ENCODE results near the gene MXD3.

Gene MXD3

DNA sequence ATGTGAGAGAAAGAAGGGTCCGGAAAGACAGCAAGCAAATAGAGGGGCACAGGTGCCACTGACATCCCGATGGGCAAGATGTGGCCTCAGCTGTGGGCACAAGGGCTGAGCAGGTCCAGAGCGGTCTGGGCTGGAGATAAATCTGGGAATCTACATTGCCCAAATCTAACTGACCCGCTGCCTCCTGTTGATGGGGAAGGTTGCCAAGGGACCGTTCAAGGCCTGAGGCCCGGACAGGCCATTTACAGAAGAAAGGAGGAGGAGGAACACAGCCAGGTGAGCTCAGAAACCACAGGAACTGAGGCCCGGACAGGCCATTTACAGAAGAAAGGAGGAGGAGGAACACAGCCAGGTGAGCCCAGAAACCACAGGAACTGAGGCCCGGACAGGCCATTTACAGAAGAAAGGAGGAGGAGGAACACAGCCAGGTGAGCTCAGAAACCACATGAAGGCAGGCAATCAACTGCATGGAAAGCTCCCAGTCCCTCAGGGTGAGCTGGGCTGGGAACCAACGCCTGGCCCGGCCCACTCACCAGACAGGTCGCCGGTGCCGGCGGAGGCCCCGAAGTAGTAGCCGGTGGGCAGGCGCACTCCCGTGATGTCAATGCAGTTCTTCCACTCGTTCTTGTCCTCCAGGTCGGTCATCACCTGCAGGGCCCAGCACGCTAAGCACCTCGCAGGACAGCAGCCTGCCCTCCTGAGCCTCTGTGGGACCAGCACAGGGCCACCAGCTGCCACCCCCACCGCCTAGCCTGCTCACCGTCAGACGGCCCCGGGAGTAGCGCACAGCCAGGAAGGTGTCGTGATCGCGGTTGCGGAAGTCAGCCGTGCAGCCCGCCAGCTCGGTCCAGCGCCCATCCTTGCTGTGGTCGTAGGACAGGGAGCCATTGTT lies 25.2 kb upstream of the MXD3 start:
- H4K20me1 ChIP-seq (ENCODE audit: insufficient read depth), result no peaks in the 10 kb centered on the region
- H3K27me3 ChIP-seq (ENCODE audit: insufficient read depth, low read depth), result no peaks in the 10 kb centered on the region
- no peak overlapping the region for H3K9ac ChIP-seq
- H2AFZ ChIP-seq (ENCODE audit: low read depth), result no peak overlapping the region
- H3K79me2 ChIP-seq (ENCODE audit: insufficient read depth, low read depth), result no peaks in the 10 kb centered on the region; the same call in 1 of the 2 replicates
- TF ChIP-seq, protein P1, sequence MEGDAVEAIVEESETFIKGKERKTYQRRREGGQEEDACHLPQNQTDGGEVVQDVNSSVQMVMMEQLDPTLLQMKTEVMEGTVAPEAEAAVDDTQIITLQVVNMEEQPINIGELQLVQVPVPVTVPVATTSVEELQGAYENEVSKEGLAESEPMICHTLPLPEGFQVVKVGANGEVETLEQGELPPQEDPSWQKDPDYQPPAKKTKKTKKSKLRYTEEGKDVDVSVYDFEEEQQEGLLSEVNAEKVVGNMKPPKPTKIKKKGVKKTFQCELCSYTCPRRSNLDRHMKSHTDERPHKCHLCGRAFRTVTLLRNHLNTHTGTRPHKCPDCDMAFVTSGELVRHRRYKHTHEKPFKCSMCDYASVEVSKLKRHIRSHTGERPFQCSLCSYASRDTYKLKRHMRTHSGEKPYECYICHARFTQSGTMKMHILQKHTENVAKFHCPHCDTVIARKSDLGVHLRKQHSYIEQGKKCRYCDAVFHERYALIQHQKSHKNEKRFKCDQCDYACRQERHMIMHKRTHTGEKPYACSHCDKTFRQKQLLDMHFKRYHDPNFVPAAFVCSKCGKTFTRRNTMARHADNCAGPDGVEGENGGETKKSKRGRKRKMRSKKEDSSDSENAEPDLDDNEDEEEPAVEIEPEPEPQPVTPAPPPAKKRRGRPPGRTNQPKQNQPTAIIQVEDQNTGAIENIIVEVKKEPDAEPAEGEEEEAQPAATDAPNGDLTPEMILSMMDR (conservative IDR thresholded peaks at IDR 0.05; ENCODE audit: low read depth, low read length), result no peak
- H3K4me1 ChIP-seq (ENCODE audit: low read depth, poor library complexity, severe bottlenecking), result no peaks in the 10 kb centered on the region
- no peak overlapping the region for H3K4me3 ChIP-seq (IDR thresholded peaks at IDR 0.05; ENCODE audit: insufficient read depth, low read depth, low read length)
- no peak overlapping the region for H3K4me2 ChIP-seq
- no peak overlapping the region for H3K27ac ChIP-seq
- no peaks in the 10 kb centered on the region for H3K36me3 ChIP-seq (ENCODE audit: insufficient read depth)

DNA sequence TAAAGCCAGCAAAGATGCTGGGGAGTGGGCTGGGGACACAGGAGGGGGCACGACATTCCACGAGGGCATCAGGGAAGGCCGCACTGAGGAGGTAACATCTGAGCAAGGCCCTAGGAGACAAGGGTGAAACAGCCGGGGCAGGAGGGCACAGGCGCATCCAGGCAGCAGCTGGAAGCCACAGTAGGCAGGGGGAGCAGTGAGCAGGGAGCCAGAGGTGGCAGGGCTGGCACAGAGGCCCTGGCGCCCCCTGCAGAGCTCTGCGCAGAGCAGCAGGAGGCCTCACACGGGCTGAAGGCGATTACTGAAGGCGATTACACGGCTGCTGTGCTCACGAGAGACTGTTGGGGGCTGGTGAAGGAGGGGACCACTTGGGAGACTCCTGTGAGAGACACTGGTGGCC lies 24.4 kb upstream of the MXD3 start:
- TF ChIP-seq, protein P1 (conservative IDR thresholded peaks at IDR 0.05; ENCODE audit: low read depth, low read length), result peak; percentile 29; the same call in 1 of the 2 replicates
- H4K20me1 ChIP-seq (ENCODE audit: insufficient read depth), result no peaks in the 10 kb centered on the region
- no peak overlapping the region for H3K4me2 ChIP-seq
- H3K27me3 ChIP-seq (ENCODE audit: insufficient read depth, low read depth), result no peaks in the 10 kb centered on the region
- no peak overlapping the region for H3K9ac ChIP-seq
- H3K36me3 ChIP-seq (ENCODE audit: insufficient read depth), result no peaks in the 10 kb centered on the region
- no peak overlapping the region for H3K4me3 ChIP-seq (IDR thresholded peaks at IDR 0.05; ENCODE audit: insufficient read depth, low read depth, low read length)
- no peak overlapping the region for H2AFZ ChIP-seq (ENCODE audit: low read depth)
- H3K79me2 ChIP-seq (ENCODE audit: insufficient read depth, low read depth), result no peaks in the 10 kb centered on the region; the same call in 1 of the 2 replicates
- no peaks in the 10 kb centered on the region for H3K4me1 ChIP-seq (ENCODE audit: low read depth, poor library complexity, severe bottlenecking)
- H3K27ac ChIP-seq, result no peak overlapping the region

DNA sequence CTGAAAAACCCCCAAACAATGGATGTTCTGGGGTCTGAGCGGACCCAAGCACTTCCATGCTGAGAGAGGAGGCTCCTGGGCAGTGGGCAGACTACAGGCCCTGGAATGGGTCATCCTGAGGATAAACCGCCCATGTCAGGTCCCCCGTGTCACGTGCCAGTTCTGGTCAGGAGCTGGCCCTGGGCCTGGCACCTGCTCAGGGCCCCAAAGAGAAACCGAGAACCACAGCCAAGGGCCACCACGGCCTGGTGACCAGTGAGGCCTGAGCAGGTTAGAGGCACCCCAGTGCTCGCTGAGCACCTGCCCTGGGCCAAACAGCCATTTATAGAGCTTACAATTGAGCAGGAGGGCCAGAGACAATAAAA lies 24.0 kb upstream of the MXD3 start:
- H3K9ac ChIP-seq, result no peak overlapping the region
- H3K36me3 ChIP-seq (ENCODE audit: insufficient read depth), result no peaks in the 10 kb centered on the region
- TF ChIP-seq, protein P1 (conservative IDR thresholded peaks at IDR 0.05; ENCODE audit: low read depth, low read length), result no peak
- no peaks in the 10 kb centered on the region for H4K20me1 ChIP-seq (ENCODE audit: insufficient read depth)
- no peak overlapping the region for H2AFZ ChIP-seq (ENCODE audit: low read depth)
- H3K4me1 ChIP-seq (ENCODE audit: low read depth, poor library complexity, severe bottlenecking), result no peaks in the 10 kb centered on the region
- H3K27me3 ChIP-seq (ENCODE audit: insufficient read depth, low read depth), result no peaks in the 10 kb centered on the region
- no peaks in the 10 kb centered on the region; the same call in 1 of the 2 replicates for H3K79me2 ChIP-seq (ENCODE audit: insufficient read depth, low read depth)
- no peak overlapping the region for H3K27ac ChIP-seq
- no peak overlapping the region for H3K4me2 ChIP-seq
- no peak overlapping the region for H3K4me3 ChIP-seq (IDR thresholded peaks at IDR 0.05; ENCODE audit: insufficient read depth, low read depth, low read length)

DNA sequence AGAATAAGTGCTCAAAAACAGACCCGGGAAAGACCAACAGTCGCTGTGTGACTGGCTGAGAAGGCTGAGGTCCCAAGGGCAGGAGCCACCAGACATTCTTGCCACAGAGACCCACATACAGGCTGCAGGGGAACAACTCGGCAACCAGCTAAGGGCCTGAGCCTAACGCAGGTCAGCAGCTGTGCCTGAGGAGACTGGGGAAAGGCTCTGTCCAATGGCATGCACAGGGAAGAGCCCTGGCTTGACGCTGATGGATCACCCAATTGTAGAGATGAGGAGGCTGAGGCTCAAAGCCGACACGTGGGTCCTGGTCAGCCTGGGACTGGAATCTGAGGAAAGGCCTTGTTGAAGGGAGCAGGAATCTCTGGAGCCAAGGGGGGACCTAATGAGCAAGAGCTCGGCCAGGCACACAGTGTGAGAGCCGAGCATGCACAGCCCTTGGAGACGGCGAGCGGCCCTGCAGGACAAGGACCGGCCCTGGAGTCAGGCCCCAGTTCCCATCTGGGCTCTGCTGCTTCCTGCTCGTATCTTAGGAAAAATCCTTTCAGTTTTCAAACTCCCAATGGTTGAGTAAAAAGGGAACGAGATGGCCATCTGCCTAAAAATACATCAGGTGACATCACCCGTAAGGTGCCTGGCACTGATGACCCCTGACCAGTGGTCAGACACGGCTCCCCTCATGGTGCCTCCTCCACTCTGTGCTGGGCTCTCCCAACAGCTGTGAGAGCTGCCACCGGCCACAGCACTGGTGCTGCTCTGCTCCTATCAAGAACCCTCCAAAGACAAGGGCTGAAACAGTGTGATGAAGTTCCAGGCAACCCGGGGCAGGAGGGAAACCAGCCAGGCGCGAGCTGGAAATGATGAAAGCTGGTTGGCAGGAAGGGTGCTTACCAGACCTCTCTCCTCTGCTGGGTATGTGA lies 23.3 kb upstream of the MXD3 start:
- H3K4me3 ChIP-seq (IDR thresholded peaks at IDR 0.05; ENCODE audit: insufficient read depth, low read depth, low read length), result no peak overlapping the region
- no peaks in the 10 kb centered on the region for H3K27me3 ChIP-seq (ENCODE audit: insufficient read depth, low read depth)
- no peak overlapping the region for H2AFZ ChIP-seq (ENCODE audit: low read depth)
- H3K9ac ChIP-seq, result no peak overlapping the region
- no peak overlapping the region for H3K4me2 ChIP-seq
- H3K79me2 ChIP-seq (ENCODE audit: insufficient read depth, low read depth), result no peaks in the 10 kb centered on the region; the same call in 1 of the 2 replicates
- TF ChIP-seq, protein P1 (conservative IDR thresholded peaks at IDR 0.05; ENCODE audit: low read depth, low read length), result no peak
- H4K20me1 ChIP-seq (ENCODE audit: insufficient read depth), result no peaks in the 10 kb centered on the region
- H3K27ac ChIP-seq, result no peak overlapping the region
- H3K4me1 ChIP-seq (ENCODE audit: low read depth, poor library complexity, severe bottlenecking), result no peaks in the 10 kb centered on the region
- no peaks in the 10 kb centered on the region for H3K36me3 ChIP-seq (ENCODE audit: insufficient read depth)

All from KMS-11 (cell line).